ENCODE data around the gene SCAANT1.

The SCAANT1 gene

DNA sequence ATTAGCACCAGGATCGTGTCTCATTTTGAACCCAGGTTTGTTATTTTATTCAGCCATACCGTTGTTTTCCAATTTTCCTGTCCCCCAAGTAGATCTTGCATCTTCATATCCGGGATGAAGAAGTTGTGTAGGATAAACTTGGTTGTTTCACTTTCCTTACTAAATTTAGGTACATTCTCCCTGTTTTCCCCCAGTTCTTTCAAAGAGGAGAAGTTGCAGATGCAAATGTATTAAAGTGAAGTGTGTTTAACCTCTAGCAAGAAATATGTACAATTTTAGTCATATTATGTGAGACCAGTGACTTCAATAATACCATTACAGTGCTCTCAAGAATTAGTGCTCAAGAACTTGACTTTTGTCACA, 47.2 kb downstream of the SCAANT1 start:
- Mint-ChIP-seq H3K9me3 (no peaks in the 10 kb centered on the region), H3K36me3 (no peaks in the 10 kb centered on the region), H3K4me1 (peaks cover 63% of the 10 kb centered on the region), H3K4me3 (peak overlapping the region; percentile 88), H3K27me3 (no peaks in the 10 kb centered on the region), H3K27ac (peak overlapping the region; percentile 84)
- ATAC-seq: no peak

DNA sequence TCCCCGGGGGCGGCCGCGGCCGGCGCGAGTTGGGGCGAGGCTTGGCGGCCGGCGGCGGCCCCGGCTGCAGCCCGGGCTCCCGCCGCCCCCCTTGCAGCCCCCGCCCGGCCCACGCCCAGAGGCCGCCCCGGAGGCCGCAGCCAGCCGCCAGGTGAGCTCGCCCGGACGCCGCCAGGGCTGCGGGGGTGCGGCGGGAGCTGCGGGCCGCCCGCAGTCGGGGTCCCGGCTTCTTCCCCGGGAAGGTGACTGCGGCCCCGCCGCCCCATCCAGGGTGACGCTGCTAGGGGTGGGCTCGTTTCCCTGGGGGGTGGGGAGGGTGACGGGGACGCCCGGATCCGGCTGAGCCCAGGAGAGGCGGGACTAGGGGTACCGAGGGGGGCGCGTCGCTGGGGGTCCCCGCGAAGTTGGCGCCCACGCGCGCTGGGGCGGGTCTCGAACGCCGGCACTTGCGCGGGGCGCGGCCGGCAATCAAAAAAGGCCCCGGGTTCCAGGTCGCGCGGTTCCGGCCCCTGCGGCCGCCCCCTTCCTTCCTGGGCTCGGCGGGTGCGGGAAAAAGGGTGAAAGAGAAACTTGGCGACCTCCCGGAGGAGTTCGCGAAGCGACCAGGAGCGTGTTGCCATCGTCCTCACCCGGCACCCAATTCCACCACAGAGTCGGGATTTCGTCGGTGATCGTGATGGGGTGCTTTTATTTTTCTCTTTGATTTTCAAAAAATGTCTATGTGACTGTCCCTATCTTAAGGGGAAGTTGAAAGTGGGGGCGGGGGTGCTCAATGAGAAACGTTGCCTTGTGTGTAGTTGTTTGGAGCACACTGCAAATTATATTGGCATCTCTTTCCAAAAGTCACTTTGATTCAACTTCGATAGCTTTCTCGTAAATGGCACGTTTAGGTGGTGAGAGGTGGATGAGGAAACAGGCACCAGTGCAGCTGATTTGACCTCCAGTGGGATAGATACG, 47.9 kb downstream of the SCAANT1 start:
- peak overlapping the region; percentile 84 for H3K27ac Mint-ChIP-seq
- H3K27me3 Mint-ChIP-seq: no peaks in the 10 kb centered on the region
- ATAC-seq: peak; percentile 80
- no peaks in the 10 kb centered on the region for H3K9me3 Mint-ChIP-seq
- no peaks in the 10 kb centered on the region for H3K36me3 Mint-ChIP-seq
- peaks cover 62% of the 10 kb centered on the region for H3K4me1 Mint-ChIP-seq
- peak overlapping the region; percentile 88 for H3K4me3 Mint-ChIP-seq

DNA sequence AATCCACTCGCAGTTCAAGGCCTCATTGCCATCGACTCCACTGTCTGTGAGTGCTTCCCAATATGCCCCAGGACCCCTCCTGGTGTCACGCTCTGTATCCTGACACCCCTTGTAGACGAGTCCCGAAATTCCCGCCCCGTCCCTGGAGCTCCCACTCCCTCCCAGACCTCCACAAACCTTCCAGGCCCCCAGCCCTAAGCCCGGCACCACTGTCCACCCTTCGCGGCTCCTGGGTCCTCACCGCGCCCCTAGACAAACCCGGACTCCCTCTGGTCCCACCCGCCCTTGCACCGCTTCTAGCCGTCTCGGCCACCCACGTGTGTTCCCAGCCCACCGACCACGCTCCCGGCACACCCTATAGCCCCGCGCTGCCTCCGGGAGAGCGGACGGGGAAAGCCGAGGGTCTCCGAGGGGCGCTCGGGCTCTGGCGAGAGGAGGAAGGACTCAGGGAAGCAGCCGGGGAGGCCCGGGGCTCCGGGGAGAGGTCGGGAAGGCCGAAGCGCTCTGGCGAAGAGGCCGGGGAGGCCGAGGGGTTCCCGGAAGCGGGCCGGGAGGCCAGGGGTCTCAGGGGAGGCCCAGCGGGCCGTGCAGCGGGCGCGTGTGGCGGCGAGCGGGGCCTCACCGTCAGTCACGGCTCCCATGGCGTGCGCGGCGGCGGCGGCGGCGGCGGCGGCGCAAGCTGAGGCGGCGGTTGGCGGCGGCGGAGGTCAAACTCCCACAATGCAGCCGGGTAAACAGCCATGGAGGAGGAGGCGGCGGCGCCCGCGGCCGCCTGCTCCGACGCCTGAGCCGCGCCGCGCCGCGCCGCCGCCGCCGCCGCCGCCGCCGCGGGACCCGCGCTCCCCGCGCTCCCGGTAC, 48.8 kb downstream of the SCAANT1 start, which contains the start of the genes ATXN7 and THOC7:
ATXN7 (plus strand) TSS at position 718 of the 858 bp plus-strand sequence. CDS start 48,732 bp downstream, outside the sequence.
THOC7 (minus strand) TSS at position 656 of the 858 bp plus-strand sequence; CDS start at position 641, 15 bp downstream.
- no peaks in the 10 kb centered on the region for H3K36me3 Mint-ChIP-seq
- H3K27ac Mint-ChIP-seq: peak within 1 kb of the TSS; percentile 99
- peak within 1 kb of the TSS; percentile 98 for H3K4me3 Mint-ChIP-seq
- no peaks in the 10 kb centered on the region for H3K27me3 Mint-ChIP-seq
- H3K4me1 Mint-ChIP-seq: peaks cover 62% of the 10 kb centered on the region
- H3K9me3 Mint-ChIP-seq: no peaks in the 10 kb centered on the region
- ATAC-seq: peak; percentile 88

DNA sequence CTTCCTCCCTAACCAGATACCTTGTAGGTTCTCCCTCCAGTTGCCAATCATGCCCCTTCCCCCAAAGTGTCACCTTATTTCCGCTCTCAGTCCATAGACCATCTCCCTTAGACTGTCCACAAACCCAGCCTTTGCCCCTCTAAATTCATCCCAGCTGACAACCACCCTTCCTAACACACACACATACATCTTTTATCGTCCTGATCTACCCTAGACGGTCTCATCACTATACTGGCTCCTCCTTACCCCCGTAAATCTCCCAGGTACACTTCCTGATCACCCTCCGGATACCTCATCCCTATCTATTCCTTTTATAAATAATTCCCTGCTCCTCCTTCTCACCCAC, 49.4 kb downstream of the SCAANT1 start:
- Mint-ChIP-seq H3K27ac (peak overlapping the region; percentile 99), H3K9me3 (no peaks in the 10 kb centered on the region), H3K4me1 (peaks cover 57% of the 10 kb centered on the region), H3K4me3 (peak overlapping the region; percentile 98), H3K36me3 (no peaks in the 10 kb centered on the region), H3K27me3 (no peaks in the 10 kb centered on the region)
- ATAC-seq: no peak
